ENCODE measurements around the gene FAM50A.
A peak's percentile ranks its signal among the peaks of the same experiment; 100 is the strongest.
"Not testable (repeated sequence)": the region's sequence is repeated elsewhere in the genome, so short reads cannot be mapped to it uniquely, and the experiment has no call there.

FAM50A gene

GRCh38 chrX:154486396-154487207 is 42.7 kb downstream of the FAM50A start, which contains the start of gene UBL4A:
UBL4A (minus strand) TSS chrX:154486615; CDS start chrX:154486584, 31 bp downstream.
- Histone ChIP-seq H3K9me3 (ENCODE audit: control insufficient read depth, insufficient read depth, low read length) (peaks cover 35% of the 10 kb centered on the region; the same call in 1 of the 2 replicates), H3K9ac (ENCODE audit: low read depth, low read length) (no peak within 1 kb of the TSS), H3K27me3 (ENCODE audit: control insufficient read depth, insufficient read depth, low read length) (no peaks in the 10 kb centered on the region), H3K36me3 (ENCODE audit: control insufficient read depth, insufficient read depth, low read length) (peaks cover 12% of the 10 kb centered on the region), H3K4me3 (ENCODE audit: low read depth, low read length) (peak within 1 kb of the TSS; percentile 67), H3K4me1 (ENCODE audit: control insufficient read depth, insufficient read depth, low read length) (no peaks in the 10 kb centered on the region), H3K27ac (ENCODE audit: low read depth, low read length) (peak within 1 kb of the TSS; percentile 59)

GRCh38 chrX:154487518-154488290 is 43.8 kb downstream of the FAM50A start:
- no peak overlapping the region for H3K9ac ChIP-seq (ENCODE audit: low read depth, low read length)
- 0 out of 2 replicates have a peak overlapping the region, but pooled peaks have one; percentile 58 for H3K4me3 ChIP-seq (ENCODE audit: low read depth, low read length)
- no peak overlapping the region for H3K27ac ChIP-seq (ENCODE audit: low read depth, low read length)
- peaks cover 12% of the 10 kb centered on the region for H3K36me3 ChIP-seq (ENCODE audit: control insufficient read depth, insufficient read depth, low read length)
- H3K27me3 ChIP-seq (ENCODE audit: control insufficient read depth, insufficient read depth, low read length) = no peaks in the 10 kb centered on the region
- H3K4me1 ChIP-seq (ENCODE audit: control insufficient read depth, insufficient read depth, low read length) = no peaks in the 10 kb centered on the region
- peaks cover 33% of the 10 kb centered on the region; the same call in 1 of the 2 replicates for H3K9me3 ChIP-seq (ENCODE audit: control insufficient read depth, insufficient read depth, low read length)

DNA sequence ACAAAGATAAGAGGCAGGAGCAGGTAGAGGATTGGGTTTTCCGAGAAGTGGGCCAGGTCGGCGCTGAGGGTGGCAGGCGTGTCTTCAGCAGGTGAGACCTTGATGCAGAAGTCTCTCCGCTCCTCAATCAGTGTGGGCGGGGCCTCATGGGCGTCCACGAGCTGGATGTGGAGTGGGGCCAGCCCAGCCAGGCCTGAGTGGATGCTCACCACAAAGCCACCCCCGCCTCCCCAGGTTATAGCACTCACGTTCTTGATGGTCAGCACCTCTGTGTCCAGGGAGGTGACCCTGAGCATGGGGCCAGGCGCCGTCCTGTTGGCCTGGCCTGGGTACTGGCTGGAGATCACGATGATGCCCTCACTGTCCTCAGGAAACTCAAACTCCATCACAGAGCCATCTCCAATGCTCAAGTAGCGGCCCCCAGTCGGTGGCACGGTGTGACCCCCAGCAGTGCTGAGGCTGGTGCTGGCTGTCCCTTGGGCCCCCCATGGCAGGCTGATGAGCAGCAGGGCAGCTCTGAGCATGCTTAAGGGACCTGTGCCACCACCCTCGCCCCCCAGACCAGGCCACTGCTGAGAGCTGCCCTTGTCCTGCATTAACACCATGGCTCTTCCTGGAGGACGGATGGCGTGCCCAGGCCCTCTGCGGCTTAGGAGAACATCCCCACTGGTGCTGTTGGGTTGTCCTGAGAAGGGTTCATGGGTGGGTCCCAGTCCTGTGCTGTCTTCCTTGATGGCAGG is 44.6 kb downstream of the FAM50A start:
- Histone ChIP-seq H3K27ac (ENCODE audit: low read depth, low read length) (no peak overlapping the region), H3K4me3 (ENCODE audit: low read depth, low read length) (no peak overlapping the region), H3K4me1 (ENCODE audit: control insufficient read depth, insufficient read depth, low read length) (no peaks in the 10 kb centered on the region), H3K9ac (ENCODE audit: low read depth, low read length) (no peak overlapping the region), H3K27me3 (ENCODE audit: control insufficient read depth, insufficient read depth, low read length) (no peaks in the 10 kb centered on the region), H3K9me3 (ENCODE audit: control insufficient read depth, insufficient read depth, low read length) (peaks cover 27% of the 10 kb centered on the region; the same call in 1 of the 2 replicates), H3K36me3 (ENCODE audit: control insufficient read depth, insufficient read depth, low read length) (peaks cover 12% of the 10 kb centered on the region)

DNA sequence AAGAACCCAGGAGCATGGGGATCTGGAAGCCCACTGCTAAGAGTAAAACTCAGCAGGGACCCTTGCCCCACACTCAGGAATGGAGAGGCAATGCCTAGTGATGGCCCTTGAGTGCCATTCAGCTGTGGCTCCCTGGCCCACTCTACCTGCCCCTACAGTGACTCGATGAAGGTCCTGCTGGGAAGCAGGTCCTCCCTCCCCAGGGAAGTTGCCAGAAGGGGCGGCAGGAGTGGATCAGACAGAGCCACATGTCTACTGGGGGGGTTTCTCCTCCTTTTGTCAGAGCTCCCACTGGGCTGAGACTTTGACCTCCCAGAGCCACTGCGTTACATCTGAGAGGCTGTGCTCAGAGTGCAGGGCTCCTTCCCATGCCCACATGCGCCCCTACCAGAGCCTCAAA is 45.2 kb downstream of the FAM50A start:
- H3K27me3 ChIP-seq (ENCODE audit: control insufficient read depth, insufficient read depth, low read length) = no peaks in the 10 kb centered on the region
- H3K4me1 ChIP-seq (ENCODE audit: control insufficient read depth, insufficient read depth, low read length) = no peaks in the 10 kb centered on the region
- H3K9ac ChIP-seq (ENCODE audit: low read depth, low read length) = no peak overlapping the region
- H3K27ac ChIP-seq (ENCODE audit: low read depth, low read length) = no peak overlapping the region
- H3K36me3 ChIP-seq (ENCODE audit: control insufficient read depth, insufficient read depth, low read length) = peaks cover 12% of the 10 kb centered on the region
- 0 out of 2 replicates have a peak overlapping the region, but pooled peaks have one; percentile 59 for H3K4me3 ChIP-seq (ENCODE audit: low read depth, low read length)
- H3K9me3 ChIP-seq (ENCODE audit: control insufficient read depth, insufficient read depth, low read length) = peaks cover 25% of the 10 kb centered on the region

GRCh38 chrX:154490021-154490413 is 46.1 kb downstream of the FAM50A start:
- Histone ChIP-seq H3K9me3 (ENCODE audit: control insufficient read depth, insufficient read depth, low read length) (peaks cover 21% of the 10 kb centered on the region), H3K27ac (ENCODE audit: low read depth, low read length) (no peak overlapping the region), H3K4me3 (ENCODE audit: low read depth, low read length) (peak overlapping the region; percentile 59), H3K27me3 (ENCODE audit: control insufficient read depth, insufficient read depth, low read length) (no peaks in the 10 kb centered on the region), H3K36me3 (ENCODE audit: control insufficient read depth, insufficient read depth, low read length) (peaks cover 4% of the 10 kb centered on the region; the same call in 1 of the 2 replicates), H3K9ac (ENCODE audit: low read depth, low read length) (no peak overlapping the region; the same call in 1 of the 2 replicates), H3K4me1 (ENCODE audit: control insufficient read depth, insufficient read depth, low read length) (no peaks in the 10 kb centered on the region)

- Histone ChIP-seq H3K9ac (ENCODE audit: low read depth, low read length) (peak within 1 kb of the TSS; percentile 53; the same call in 1 of the 2 replicates), H3K9me3 (ENCODE audit: control insufficient read depth, insufficient read depth, low read length) (peaks cover 20% of the 10 kb centered on the region), H3K27me3 (ENCODE audit: control insufficient read depth, insufficient read depth, low read length) (no peaks in the 10 kb centered on the region)
Observed at GRCh38 chrX:154490414-154491083, 46.6 kb downstream of the FAM50A start, which contains the start of gene SLC10A3. SLC10A3 (minus strand) TSS chrX:154490629; CDS start chrX:154488940, 1,689 bp downstream.

GRCh38 chrX:154494715-154495114 is 50.8 kb downstream of the FAM50A start:
- no peak overlapping the region for H3K9ac ChIP-seq (ENCODE audit: low read depth, low read length)
- H3K9me3 ChIP-seq (ENCODE audit: control insufficient read depth, insufficient read depth, low read length) = peaks cover 6% of the 10 kb centered on the region

More at GRCh38 chrX:154490414-154491083, 46.6 kb downstream of the FAM50A start, which contains the start of gene SLC10A3:
- Histone ChIP-seq H3K4me1 (ENCODE audit: control insufficient read depth, insufficient read depth, low read length) (no peaks in the 10 kb centered on the region), H3K27ac (ENCODE audit: low read depth, low read length) (peak within 1 kb of the TSS; percentile 94), H3K36me3 (ENCODE audit: control insufficient read depth, insufficient read depth, low read length) (no peaks in the 10 kb centered on the region; the same call in 1 of the 2 replicates), H3K4me3 (ENCODE audit: low read depth, low read length) (peak within 1 kb of the TSS; percentile 65)

GRCh38 chrX:154495472-154495922 is 51.6 kb downstream of the FAM50A start:
- no peak overlapping the region for H3K4me3 ChIP-seq (ENCODE audit: low read depth, low read length)
- no peaks in the 10 kb centered on the region for H3K4me1 ChIP-seq (ENCODE audit: control insufficient read depth, insufficient read depth, low read length)
- no peaks in the 10 kb centered on the region for H3K36me3 ChIP-seq (ENCODE audit: control insufficient read depth, insufficient read depth, low read length)
- peaks cover 6% of the 10 kb centered on the region for H3K9me3 ChIP-seq (ENCODE audit: control insufficient read depth, insufficient read depth, low read length)
- H3K9ac ChIP-seq (ENCODE audit: low read depth, low read length) = no peak overlapping the region
- H3K27ac ChIP-seq (ENCODE audit: low read depth, low read length) = no peak overlapping the region
- no peaks in the 10 kb centered on the region for H3K27me3 ChIP-seq (ENCODE audit: control insufficient read depth, insufficient read depth, low read length)

More at GRCh38 chrX:154494715-154495114, 50.8 kb downstream of the FAM50A start:
- Histone ChIP-seq H3K4me1 (ENCODE audit: control insufficient read depth, insufficient read depth, low read length) (no peaks in the 10 kb centered on the region), H3K27ac (ENCODE audit: low read depth, low read length) (no peak overlapping the region), H3K36me3 (ENCODE audit: control insufficient read depth, insufficient read depth, low read length) (no peaks in the 10 kb centered on the region), H3K27me3 (ENCODE audit: control insufficient read depth, insufficient read depth, low read length) (no peaks in the 10 kb centered on the region), H3K4me3 (ENCODE audit: low read depth, low read length) (no peak overlapping the region)

- not testable (repeated sequence) for H3K4me1 ChIP-seq (ENCODE audit: control insufficient read depth, insufficient read depth, low read length); H3K9me3 ChIP-seq (ENCODE audit: control insufficient read depth, insufficient read depth, low read length); H3K4me3 ChIP-seq (ENCODE audit: low read depth, low read length); H3K36me3 ChIP-seq (ENCODE audit: control insufficient read depth, insufficient read depth, low read length); H3K27me3 ChIP-seq (ENCODE audit: control insufficient read depth, insufficient read depth, low read length); H3K9ac ChIP-seq (ENCODE audit: low read depth, low read length); H3K27ac ChIP-seq (ENCODE audit: low read depth, low read length)
Observed at GRCh38 chrX:154496591-154497137, 52.7 kb downstream of the FAM50A start.
